CD14-positive monocyte (primary cell): ENCODE measurements around the gene HOXD4. TPM values are rescaled to one million over a fixed set of nuclear protein-coding genes. Genes with fewer than 3 reads are reported as not detected.
A peak's percentile ranks its signal among the peaks of the same experiment; 100 is the strongest.

Source experiments
- DNase-seq, 3 donors: peaks; one replicate each; pipeline ENCODE4 v3.0.0-alpha.2; 2011 to 2022
- H2AFZ ChIP-seq: 2 replicates; pipeline ENCODE4 v1.6.0; 2012; ENCODE audit warnings: mild to moderate bottlenecking, low read depth, low read length, inconsistent platforms; ENCODE audit not compliant: insufficient read depth, poor library complexity, severe bottlenecking
- H3K27ac ChIP-seq, 2 donors: 1 replicate in 1 of 2; 2 replicates in 1 of 2; pipeline ENCODE4 v1.5.1; 2012 to 2013; ENCODE audit warnings: low read length in 2 of 2, control low read depth in 1 of 2, inconsistent platforms in 1 of 2, low read depth in 1 of 2, mild to moderate bottlenecking in 1 of 2
- H3K27me3 ChIP-seq, 2 donors: one replicate each; pipeline versions ENCODE4 v1.6.0 to v1.6.1; 2011 to 2013; ENCODE audit warnings: low read length in 2 of 2; ENCODE audit not compliant: control insufficient read depth in 2 of 2, insufficient read depth in 2 of 2
- H3K36me3 ChIP-seq, 2 donors: replicated peaks in 1 of 2; 1 replicate in 1 of 2; 2 replicates in 1 of 2; pipeline versions ENCODE4 v1.5.1 to v1.6.1; 2012 to 2013; ENCODE audit warnings: low read length in 2 of 2, control low read depth in 1 of 2, inconsistent platforms in 1 of 2, mild to moderate bottlenecking in 1 of 2; ENCODE audit not compliant: insufficient read depth in 2 of 2, control insufficient read depth in 1 of 2
- H3K4me1 ChIP-seq, 2 donors: 1 replicate in 1 of 2; 2 replicates in 1 of 2; pipeline versions ENCODE4 v1.5.1 to v1.6.1; 2012 to 2013; ENCODE audit warnings: low read length in 2 of 2, control low read depth in 1 of 2, inconsistent platforms in 1 of 2, mild to moderate bottlenecking in 1 of 2, moderate library complexity in 1 of 2; ENCODE audit not compliant: insufficient read depth in 2 of 2, control insufficient read depth in 1 of 2
- H3K4me2 ChIP-seq: replicated peaks from 2 replicates; pipeline ENCODE3; 2012; ENCODE audit warnings: low read length, moderate library complexity, mild to moderate bottlenecking; ENCODE audit not compliant: poor library complexity, severe bottlenecking; ENCODE audit errors: extremely low read depth
- H3K4me3 ChIP-seq, 3 experiments: fragments of 200-600 bp in 1 of 3; sonication (generic) in 1 of 3; replicated peaks in 1 of 3; 1 replicate in 2 of 3; 2 replicates in 1 of 3; pipeline ENCODE4 v1.5.1; 2011 to 2013; ENCODE audit warnings: low read length in 3 of 3, mild to moderate bottlenecking in 3 of 3, control low read depth in 2 of 3, low read depth in 2 of 3, inconsistent platforms in 1 of 3, moderate library complexity in 1 of 3
- H3K79me2 ChIP-seq: 2 replicates; pipeline ENCODE4 v1.6.0; 2012; ENCODE audit warnings: mild to moderate bottlenecking, control low read depth, inconsistent platforms, low read length, moderate library complexity; ENCODE audit not compliant: insufficient read depth
- H3K9ac ChIP-seq: 2 replicates; pipeline ENCODE4 v1.6.0; 2017; ENCODE audit warnings: low read length, mild to moderate bottlenecking; ENCODE audit not compliant: insufficient read depth, poor library complexity, severe bottlenecking
- H3K9me3 ChIP-seq, 2 donors: replicated peaks in 1 of 2; 1 replicate in 1 of 2; 2 replicates in 1 of 2; pipeline versions ENCODE4 v1.5.1 to v1.6.1; 2012 to 2013; ENCODE audit warnings: low read length in 2 of 2, control low read depth in 1 of 2; ENCODE audit not compliant: control insufficient read depth in 1 of 2, insufficient read depth in 1 of 2
- H4K20me1 ChIP-seq: 2 replicates; pipeline ENCODE4 v1.6.0; 2012; ENCODE audit warnings: mild to moderate bottlenecking, low read length, control low read depth, moderate library complexity; ENCODE audit not compliant: insufficient read depth
- H3K27ac Mint-ChIP-seq, 7 donors: one replicate each; pipeline ENCODE4 v1.8.0; 2020; ENCODE audit warnings: mild to moderate bottlenecking in 7 of 7, mixed read lengths in 7 of 7, moderate library complexity in 6 of 7, inconsistent platforms in 2 of 7
- H3K27me3 Mint-ChIP-seq, 3 donors: one replicate each; pipeline ENCODE4 v1.8.0; 2021 to 2022; ENCODE audit warnings: low read depth in 3 of 3, mild to moderate bottlenecking in 3 of 3, mixed read lengths in 3 of 3, moderate library complexity in 3 of 3, inconsistent platforms in 1 of 3
- H3K36me3 Mint-ChIP-seq, 2 donors: one replicate each; pipeline ENCODE4 v1.8.0; 2020; ENCODE audit warnings: mixed read lengths in 2 of 2, inconsistent platforms in 1 of 2, mild to moderate bottlenecking in 1 of 2
- H3K4me1 Mint-ChIP-seq: one replicate; pipeline ENCODE4 v1.8.0; 2020; ENCODE audit warnings: mild to moderate bottlenecking, mixed read lengths
- H3K4me3 Mint-ChIP-seq, 2 donors: one replicate each; pipeline ENCODE4 v1.8.0; 2020; ENCODE audit warnings: mild to moderate bottlenecking in 2 of 2, mixed read lengths in 2 of 2, moderate library complexity in 1 of 2
- H3K9me3 Mint-ChIP-seq, 7 donors: one replicate each; pipeline ENCODE4 v1.8.0; 2020 to 2022; ENCODE audit warnings: mixed read lengths in 7 of 7, mild to moderate bottlenecking in 6 of 7, moderate library complexity in 6 of 7, inconsistent platforms in 2 of 7
- CTCF ChIP-seq: fragments of 200-600 bp; IDR thresholded peaks from one replicate; pipeline ENCODE4 v1.8.0; 2022; ENCODE audit warnings: antibody characterized with exemption, mild to moderate bottlenecking
- WGBS: methylation state at CpG from one replicate; pipeline ENCODE4 v1.1.5; 2013; ENCODE audit warnings: missing lambda C conversion rate; ENCODE audit not compliant: insufficient coverage; 5-methylcytosine and 5-hydroxymethylcytosine counted together
- intact Hi-C, 2 donors: fragments of 100-400 bp; cut with micrococcal nuclease; formaldehyde crosslinking; loops; one replicate each; pipeline versions ENCODE4 v1.15.0 to v1.15.1; 2023
- polyA plus RNA-seq, 3 donors: library from polyadenylated mRNA; depleted of rRNA in 1 of 3; unstranded in 2 of 3; stranded (reverse) in 1 of 3; fragments of 300-500 nt in 2 of 3; fragments of >200 nt in 1 of 3; fragmentation: Illumina TruSeq in 2 of 3; gene quantifications; 1 replicate in 2 of 3; 2 replicates in 1 of 3; pipeline ENCODE4 v1.2.3, GENCODE V29; 2012 to 2021

Gene HOXD4
- polyA plus RNA-seq, 3 donors = not detected

GRCh38 chr2:176166272-176166671 lies 14.9 kb downstream of the HOXD4 start:
- intact Hi-C loops = no loop called here
- 20% methylated on average over 1 of the region's 2 CpGs for WGBS
- no peak overlapping the region for H3K27ac ChIP-seq
- Mint-ChIP-seq H3K4me3 (peak overlapping the region in 1 of 2 donors; percentile 69), H3K27me3 (peaks cover 93 to 100% (median 100%) of the 10 kb centered on the region in 3 donors), H3K27ac (no peak overlapping the region), H3K9me3 (peaks cover 0 to 42% (median 26%) of the 10 kb centered on the region in 7 donors), H3K4me1 (no peaks in the 10 kb centered on the region), H3K36me3 (peaks cover 0 to 8% of the 10 kb centered on the region in 2 donors)
- TF ChIP-seq CTCF = no peak
- no peak overlapping the region for H2AFZ ChIP-seq
- H3K9me3 ChIP-seq = peaks cover 0 to 40% of the 10 kb centered on the region in 2 donors
- no peak overlapping the region for H3K4me2 ChIP-seq
- DNase-seq = no peak
- H3K79me2 ChIP-seq = no peaks in the 10 kb centered on the region
- H3K4me3 ChIP-seq = no peak overlapping the region
- H3K36me3 ChIP-seq = no peaks in the 10 kb centered on the region
- H3K27me3 ChIP-seq = peaks cover 82 to 100% of the 10 kb centered on the region in 2 donors
- H3K4me1 ChIP-seq = no peaks in the 10 kb centered on the region
- H4K20me1 ChIP-seq = no peaks in the 10 kb centered on the region
- no peak overlapping the region for H3K9ac ChIP-seq

- no peaks in the 10 kb centered on the region for H4K20me1 ChIP-seq
- no CpG with 5 or more reads among the region's 1 CpG for WGBS
- no peak overlapping the region for H3K9ac ChIP-seq
- no peaks in the 10 kb centered on the region for H3K79me2 ChIP-seq
- no peak overlapping the region for H3K27ac Mint-ChIP-seq
- no peak for DNase-seq
- peaks cover 0 to 45% (median 26%) of the 10 kb centered on the region in 7 donors for H3K9me3 Mint-ChIP-seq
- no peak overlapping the region for H2AFZ ChIP-seq
- H3K27ac ChIP-seq = no peak overlapping the region
- no peaks in the 10 kb centered on the region for H3K4me1 ChIP-seq
- H3K4me3 Mint-ChIP-seq = peak overlapping the region in 1 of 2 donors; percentile 69
- intact Hi-C loops = no loop called here
- H3K4me1 Mint-ChIP-seq = no peaks in the 10 kb centered on the region
- peaks cover 92 to 100% (median 100%) of the 10 kb centered on the region in 3 donors for H3K27me3 Mint-ChIP-seq
- H3K9me3 ChIP-seq = peaks cover 0 to 48% of the 10 kb centered on the region in 2 donors
- no peaks in the 10 kb centered on the region for H3K36me3 ChIP-seq
- H3K4me2 ChIP-seq = no peak overlapping the region
- H3K36me3 Mint-ChIP-seq = peaks cover 0 to 8% of the 10 kb centered on the region in 2 donors
- H3K4me3 ChIP-seq = no peak overlapping the region
- peaks cover 83 to 100% of the 10 kb centered on the region in 2 donors for H3K27me3 ChIP-seq
- TF ChIP-seq CTCF = no peak
Observed at GRCh38 chr2:176167398-176167797, 16.0 kb downstream of the HOXD4 start.
